Trophoblast cell (in vitro differentiated cells and primary cell): ENCODE results near the gene WDR13.

ENCODE experiments used
- DNase-seq, 2 donors: peaks; one replicate each; pipeline ENCODE4 v3.0.0-alpha.2; 2016
- H2AFZ ChIP-seq: 2 replicates; pipeline ENCODE4 v1.6.1; 2013; ENCODE audit warnings: low read length, moderate library complexity, mild to moderate bottlenecking; ENCODE audit not compliant: insufficient read depth, poor library complexity
- H2AK5ac ChIP-seq: 2 replicates; pipeline ENCODE4 v1.6.1; 2013; ENCODE audit warnings: mild to moderate bottlenecking, low read length
- H2BK120ac ChIP-seq: 2 replicates; pipeline ENCODE4 v1.6.1; 2013; ENCODE audit warnings: low read length, mild to moderate bottlenecking, moderate library complexity; ENCODE audit not compliant: insufficient read depth, poor library complexity
- H2BK12ac ChIP-seq: 2 replicates; pipeline ENCODE4 v1.6.1; 2013; ENCODE audit warnings: mild to moderate bottlenecking, low read length, moderate library complexity
- H2BK5ac ChIP-seq: 2 replicates; pipeline ENCODE4 v1.6.1; 2013; ENCODE audit warnings: low read length, low read depth, moderate library complexity, mild to moderate bottlenecking; ENCODE audit not compliant: poor library complexity
- H3K14ac ChIP-seq: 2 replicates; pipeline ENCODE4 v1.6.1; 2013; ENCODE audit warnings: mild to moderate bottlenecking, low read length
- H3K18ac ChIP-seq: 2 replicates; pipeline ENCODE4 v1.6.1; 2013; ENCODE audit warnings: mild to moderate bottlenecking, low read length
- H3K23ac ChIP-seq: 2 replicates; pipeline ENCODE4 v1.6.1; 2013; ENCODE audit warnings: low read length
- H3K27ac ChIP-seq: 2 replicates; pipeline ENCODE4 v1.5.1; 2013; ENCODE audit warnings: low read depth, mild to moderate bottlenecking, inconsistent platforms, low read length, moderate library complexity
- H3K27me3 ChIP-seq: 2 replicates; pipeline ENCODE4 v1.6.1; 2013; ENCODE audit warnings: inconsistent platforms, mild to moderate bottlenecking, low read length, moderate library complexity; ENCODE audit not compliant: insufficient read depth
- H3K36me3 ChIP-seq, 2 experiments: 1 replicate in 1 of 2; 2 replicates in 1 of 2; pipeline ENCODE4 v1.6.1; 2013; ENCODE audit warnings: low read length in 2 of 2, mild to moderate bottlenecking in 2 of 2, moderate library complexity in 1 of 2; ENCODE audit not compliant: insufficient read depth in 2 of 2, control insufficient read depth in 1 of 2
- H3K4ac ChIP-seq: 2 replicates; pipeline ENCODE4 v1.6.1; 2013; ENCODE audit warnings: low read depth, mild to moderate bottlenecking, low read length, moderate library complexity
- H3K4me1 ChIP-seq, 2 experiments: 1 replicate in 1 of 2; 2 replicates in 1 of 2; pipeline ENCODE4 v1.6.1; 2013; ENCODE audit warnings: low read length in 2 of 2, mild to moderate bottlenecking in 2 of 2, moderate library complexity in 1 of 2; ENCODE audit not compliant: insufficient read depth in 2 of 2, control insufficient read depth in 1 of 2
- H3K4me2 ChIP-seq: 2 replicates; pipeline ENCODE4 v1.6.1; 2013; ENCODE audit warnings: inconsistent platforms, mild to moderate bottlenecking, low read length, moderate library complexity
- H3K4me3 ChIP-seq: 2 replicates; pipeline ENCODE4 v1.5.1; 2013; ENCODE audit warnings: mild to moderate bottlenecking, low read depth, low read length, inconsistent platforms
- H3K79me1 ChIP-seq: one replicate; pipeline ENCODE4 v1.6.1; 2013; ENCODE audit warnings: low read length
- H3K79me2 ChIP-seq: 2 replicates; pipeline ENCODE4 v1.6.1; 2013; ENCODE audit warnings: low read length, mild to moderate bottlenecking; ENCODE audit not compliant: control insufficient read depth, insufficient read depth, poor library complexity
- H3K9ac ChIP-seq: 2 replicates; pipeline ENCODE4 v1.6.1; 2013; ENCODE audit warnings: mild to moderate bottlenecking, low read length
- H3K9me3 ChIP-seq: 2 replicates; pipeline ENCODE4 v1.6.1; 2013; ENCODE audit warnings: low read depth, mild to moderate bottlenecking, control low read depth, inconsistent platforms, low read length; ENCODE audit not compliant: insufficient read depth
- H4K12ac ChIP-seq: 2 replicates; pipeline ENCODE4 v1.6.1; 2013; ENCODE audit warnings: low read depth, mild to moderate bottlenecking, low read length, moderate library complexity
- H4K8ac ChIP-seq: 2 replicates; pipeline ENCODE4 v1.6.1; 2013; ENCODE audit warnings: low read depth, mild to moderate bottlenecking, low read length, moderate library complexity
- H4K91ac ChIP-seq: one replicate; pipeline ENCODE4 v1.6.1; 2013; ENCODE audit warnings: low read depth, mild to moderate bottlenecking, low read length, moderate library complexity
- WGBS: extraction: QIAGEN DNeasy Blood & Tissue Kit; methylation state at CpG from one replicate; pipeline ENCODE4 v1.1.7; 2013; ENCODE audit warnings: missing lambda C conversion rate; ENCODE audit not compliant: insufficient read length, insufficient coverage; ENCODE audit errors: extremely low coverage; 5-methylcytosine and 5-hydroxymethylcytosine counted together

WDR13 gene

GRCh38 chrX:48589482-48590162 is 7.7 kb upstream of the WDR13 start:
- no peak overlapping the region for H3K23ac ChIP-seq
- H2BK120ac ChIP-seq, result no peak overlapping the region
- DNase-seq, result no peak
- H2BK5ac ChIP-seq, result no peak overlapping the region
- no peak overlapping the region for H3K9ac ChIP-seq
- H3K18ac ChIP-seq, result no peak overlapping the region
- H3K79me2 ChIP-seq, result no peaks in the 10 kb centered on the region
- no peak overlapping the region for H3K14ac ChIP-seq
- H4K8ac ChIP-seq, result no peak overlapping the region
- H3K9me3 ChIP-seq, result no peaks in the 10 kb centered on the region
- H4K12ac ChIP-seq, result no peak overlapping the region
- no peak overlapping the region for H2AFZ ChIP-seq
- H3K27ac ChIP-seq, result no peak overlapping the region
- H3K27me3 ChIP-seq, result no peaks in the 10 kb centered on the region
- no peak overlapping the region for H3K4me2 ChIP-seq
- no CpG with 5 or more reads among the region's 13 CpGs for WGBS
- H2BK12ac ChIP-seq, result peak overlapping the region; percentile 43
- H3K4me1 ChIP-seq, result peaks cover 0 to 3% of the 10 kb centered on the region in 2 experiments
- H3K79me1 ChIP-seq, result peaks cover 2% of the 10 kb centered on the region
- H3K4ac ChIP-seq, result no peak overlapping the region
- H2AK5ac ChIP-seq, result no peak overlapping the region
- no peaks in the 10 kb centered on the region for H3K36me3 ChIP-seq
- H4K91ac ChIP-seq, result peak overlapping the region; percentile 16
- no peak overlapping the region for H3K4me3 ChIP-seq

GRCh38 chrX:48590203-48591103 is 6.8 kb upstream of the WDR13 start:
- H3K4me3 ChIP-seq, result no peak overlapping the region
- no peak overlapping the region for H2BK5ac ChIP-seq
- peak overlapping the region; percentile 16 for H4K91ac ChIP-seq
- no peak overlapping the region for H3K14ac ChIP-seq
- peaks cover 2% of the 10 kb centered on the region for H3K79me1 ChIP-seq
- H3K27ac ChIP-seq, result no peak overlapping the region
- no peak for DNase-seq
- H3K23ac ChIP-seq, result no peak overlapping the region
- H3K4ac ChIP-seq, result no peak overlapping the region
- no peak overlapping the region for H3K4me2 ChIP-seq
- H2BK12ac ChIP-seq, result peak overlapping the region; percentile 43
- H3K9me3 ChIP-seq, result no peaks in the 10 kb centered on the region
- no peaks in the 10 kb centered on the region for H3K36me3 ChIP-seq
- H3K18ac ChIP-seq, result no peak overlapping the region
- H2AFZ ChIP-seq, result no peak overlapping the region
- no CpG with 5 or more reads among the region's 21 CpGs for WGBS
- H3K4me1 ChIP-seq, result peaks cover 0 to 3% of the 10 kb centered on the region in 2 experiments
- H3K79me2 ChIP-seq, result no peaks in the 10 kb centered on the region
- H2BK120ac ChIP-seq, result no peak overlapping the region
- no peaks in the 10 kb centered on the region for H3K27me3 ChIP-seq
- H2AK5ac ChIP-seq, result no peak overlapping the region
- no peak overlapping the region for H4K8ac ChIP-seq
- no peak overlapping the region for H3K9ac ChIP-seq
- no peak overlapping the region for H4K12ac ChIP-seq

- Histone ChIP-seq H3K23ac (no peak overlapping the region), H2AK5ac (peak overlapping the region; percentile 29), H2BK12ac (peak overlapping the region; percentile 59), H3K27me3 (no peaks in the 10 kb centered on the region), H3K4ac (peak overlapping the region; percentile 33), H4K12ac (no peak overlapping the region), H3K9me3 (no peaks in the 10 kb centered on the region), H3K79me1 (peaks cover 2% of the 10 kb centered on the region), H2BK5ac (no peak overlapping the region), H3K27ac (no peak overlapping the region), H2BK120ac (peak overlapping the region; percentile 33), H2AFZ (peak overlapping the region; percentile 71), H4K91ac (peak overlapping the region; percentile 74), H3K4me1 (peaks cover 0 to 3% of the 10 kb centered on the region in 2 experiments), H3K18ac (peak overlapping the region; percentile 87), H4K8ac (peak overlapping the region; percentile 71), H3K36me3 (no peaks in the 10 kb centered on the region), H3K4me3 (no peak overlapping the region), H3K4me2 (no peak overlapping the region), H3K79me2 (no peaks in the 10 kb centered on the region), H3K9ac (no peak overlapping the region), H3K14ac (no peak overlapping the region)
- no CpG with 5 or more reads among the region's 9 CpGs for WGBS
- peak; percentile 54 to 71 for DNase-seq
Measured at GRCh38 chrX:48591255-48591791, 6.0 kb upstream of the WDR13 start.

- Histone ChIP-seq H2BK5ac (no peak overlapping the region), H4K91ac (no peak overlapping the region), H3K27me3 (no peaks in the 10 kb centered on the region), H3K4ac (no peak overlapping the region), H3K27ac (no peak overlapping the region), H3K9me3 (no peaks in the 10 kb centered on the region), H3K9ac (no peak overlapping the region), H3K36me3 (no peaks in the 10 kb centered on the region), H3K4me1 (peaks cover 0 to 3% of the 10 kb centered on the region in 2 experiments), H2BK12ac (no peak overlapping the region), H3K14ac (no peak overlapping the region), H3K18ac (no peak overlapping the region), H3K23ac (no peak overlapping the region), H3K4me2 (no peak overlapping the region), H4K8ac (no peak overlapping the region), H2BK120ac (no peak overlapping the region), H2AFZ (no peak overlapping the region), H4K12ac (no peak overlapping the region), H3K4me3 (no peak overlapping the region), H2AK5ac (no peak overlapping the region), H3K79me2 (peaks cover 2% of the 10 kb centered on the region), H3K79me1 (peaks cover 8% of the 10 kb centered on the region)
- DNase-seq, result no peak
- no CpG with 5 or more reads among the region's 5 CpGs for WGBS
Measured at GRCh38 chrX:48592971-48593370, 4.3 kb upstream of the WDR13 start.
